H1 (cell line): Measurements from ENCODE around the gene MACIR. TPM values are rescaled to one million over a fixed set of nuclear protein-coding genes. Genes with fewer than 3 reads are reported as not detected.

ENCODE experiments used
- CTCF ChIA-PET: fragments of 300-600 bp; sonication (Branson Sonifier 250); formaldehyde crosslinking; loops from one replicate; lab custom pipeline; 2021; ENCODE audit not compliant: partially characterized antibody; lab: Charles Lee
- POLR2A ChIA-PET: fragments of 300-600 bp; sonication (Branson Sonifier 250); formaldehyde crosslinking; loops from one replicate; lab custom pipeline; 2021; ENCODE audit warnings: inconsistent platforms; ENCODE audit not compliant: partially characterized antibody; lab: Charles Lee
- DNase-seq, 2 experiments: peaks; one replicate each; pipeline versions ENCODE4 v3.0.0 to v3.0.0-alpha.2; 2010 to 2022; ENCODE audit warnings: low spot score in 2 of 2, low read depth in 1 of 2, mixed read lengths in 1 of 2
- FAIRE-seq: peaks from 2 replicates; lab custom pipeline; 2011; peaks lifted over from hg19 to GRCh38; lab: Jason Lieb, UNC
- H2AFZ ChIP-seq: 2 replicates; pipeline ENCODE4 v1.8.1; 2012; ENCODE audit warnings: low read length, inconsistent platforms
- H2AK5ac ChIP-seq: 2 replicates; pipeline ENCODE4 v1.6.1; 2013; ENCODE audit warnings: low read depth, low read length
- H2BK120ac ChIP-seq: replicated peaks from 2 replicates; pipeline ENCODE3; 2013; ENCODE audit warnings: low read depth, low read length, inconsistent platforms
- H2BK12ac ChIP-seq: 2 replicates; pipeline ENCODE4 v1.6.1; 2013; ENCODE audit warnings: low read depth, low read length
- H2BK15ac ChIP-seq: 2 replicates; pipeline ENCODE4 v1.6.1; 2013; ENCODE audit warnings: low read length
- H2BK20ac ChIP-seq: 2 replicates; pipeline ENCODE4 v1.6.1; 2013; ENCODE audit warnings: low read length
- H2BK5ac ChIP-seq: 2 replicates; pipeline ENCODE4 v1.6.1; 2013; ENCODE audit warnings: low read depth, low read length
- H3K14ac ChIP-seq: 2 replicates; pipeline ENCODE4 v1.6.1; 2013; ENCODE audit warnings: inconsistent platforms; ENCODE audit not compliant: insufficient read length
- H3K18ac ChIP-seq: 2 replicates; pipeline ENCODE4 v1.6.1; 2013; ENCODE audit warnings: low read length; ENCODE audit errors: extremely low read depth
- H3K23ac ChIP-seq: 2 replicates; pipeline ENCODE4 v1.6.1; 2013; ENCODE audit warnings: inconsistent platforms; ENCODE audit not compliant: insufficient read length
- H3K23me2 ChIP-seq: 2 replicates; pipeline ENCODE4 v1.6.1; 2013; ENCODE audit warnings: low read depth, low read length
- H3K27ac ChIP-seq: 2 replicates; pipeline ENCODE4 v1.6.1; 2011; ENCODE audit warnings: low read depth, low read length, inconsistent platforms
- H3K27me3 ChIP-seq, 4 experiments: replicated peaks in 1 of 4; 1 replicate in 1 of 4; 2 replicates in 3 of 4; pipeline versions ENCODE4 v1.6.1 to v1.8.1; 2011 to 2013; ENCODE audit warnings: low read length in 3 of 4, mild to moderate bottlenecking in 3 of 4, inconsistent platforms in 2 of 4, mixed read lengths in 2 of 4, moderate library complexity in 1 of 4; ENCODE audit not compliant: control insufficient read depth in 3 of 4, insufficient read depth in 3 of 4; ENCODE audit errors: extremely low read depth in 1 of 4
- H3K36me3 ChIP-seq, 4 experiments: 2 replicates each; pipeline versions ENCODE4 v1.6.1 to v1.8.1; 2011 to 2013; ENCODE audit warnings: mild to moderate bottlenecking in 4 of 4, low read length in 3 of 4, moderate library complexity in 2 of 4, control low read depth in 1 of 4, inconsistent platforms in 1 of 4; ENCODE audit not compliant: insufficient read depth in 4 of 4, control insufficient read depth in 2 of 4
- H3K4ac ChIP-seq: replicated peaks from 2 replicates; pipeline ENCODE3; 2013; ENCODE audit warnings: low read length, low read depth, mixed read lengths, inconsistent platforms; ENCODE audit not compliant: insufficient read length
- H3K4me1 ChIP-seq, 4 experiments: replicated peaks in 1 of 4; 1 replicate in 1 of 4; 2 replicates in 3 of 4; pipeline versions ENCODE4 v1.6.1 to v1.8.1; 2011 to 2013; ENCODE audit warnings: low read length in 3 of 4, inconsistent platforms in 2 of 4, mixed read lengths in 1 of 4; ENCODE audit not compliant: insufficient read depth in 4 of 4, control insufficient read depth in 3 of 4
- H3K4me2 ChIP-seq, 2 experiments: 2 replicates each; pipeline versions ENCODE4 v1.6.1 to v1.8.1; 2011 to 2013; ENCODE audit warnings: low read depth in 2 of 2, low read length in 2 of 2, control low read depth in 1 of 2, inconsistent platforms in 1 of 2, mild to moderate bottlenecking in 1 of 2; ENCODE audit not compliant: insufficient read depth in 1 of 2
- H3K4me3 ChIP-seq, 4 experiments: fragments of 200-600, 300-600 bp in 1 of 4; sonication (generic), shearing (Covaris generic), sonication (Bioruptor Twin) in 1 of 4; 2 replicates each; pipeline versions ENCODE4 v1.5.1 to v1.8.1; 2011 to 2016; ENCODE audit warnings: low read length in 4 of 4, low read depth in 3 of 4, control low read depth in 2 of 4, inconsistent platforms in 2 of 4, mild to moderate bottlenecking in 2 of 4, mixed read lengths in 1 of 4, moderate library complexity in 1 of 4; ENCODE audit not compliant: insufficient read depth in 2 of 4; ENCODE audit errors: extremely low read depth in 1 of 4
- H3K56ac ChIP-seq: replicated peaks from 2 replicates; pipeline ENCODE3; 2013; ENCODE audit warnings: low read depth, mild to moderate bottlenecking, mixed read lengths, low read length, inconsistent platforms; ENCODE audit not compliant: insufficient read length
- H3K79me1 ChIP-seq: 2 replicates; pipeline ENCODE4 v1.6.1; 2013; ENCODE audit warnings: low read depth, low read length, control low read depth
- H3K79me2 ChIP-seq, 2 experiments: 2 replicates each; pipeline versions ENCODE4 v1.6.1 to v1.8.1; 2012 to 2013; ENCODE audit warnings: low read length in 2 of 2, mild to moderate bottlenecking in 2 of 2, inconsistent platforms in 1 of 2; ENCODE audit not compliant: insufficient read depth in 2 of 2, control insufficient read depth in 1 of 2
- H3K9ac ChIP-seq, 4 experiments: replicated peaks in 1 of 4; 1 replicate in 1 of 4; 2 replicates in 3 of 4; pipeline versions ENCODE4 v1.6.1 to v1.8.1; 2011 to 2013; ENCODE audit warnings: low read depth in 3 of 4, low read length in 3 of 4, control low read depth in 2 of 4, mild to moderate bottlenecking in 2 of 4, moderate library complexity in 2 of 4, inconsistent platforms in 1 of 4; ENCODE audit errors: extremely low read depth in 1 of 4
- H3K9me3 ChIP-seq, 2 experiments: 2 replicates each; pipeline versions ENCODE4 v1.6.1 to v1.8.1; 2012 to 2013; ENCODE audit warnings: mild to moderate bottlenecking in 2 of 2, moderate library complexity in 2 of 2, control low read depth in 1 of 2, inconsistent platforms in 1 of 2, low read depth in 1 of 2, low read length in 1 of 2, mixed read lengths in 1 of 2; ENCODE audit not compliant: insufficient read depth in 2 of 2
- H4K20me1 ChIP-seq, 2 experiments: replicated peaks in 1 of 2; 2 replicates each; pipeline versions ENCODE3 to v1.8.1; 2011 to 2013; ENCODE audit warnings: inconsistent platforms in 2 of 2, low read length in 2 of 2, mild to moderate bottlenecking in 1 of 2; ENCODE audit not compliant: insufficient read depth in 2 of 2, control insufficient read depth in 1 of 2
- H4K5ac ChIP-seq: 2 replicates; pipeline ENCODE4 v1.6.1; 2013; ENCODE audit warnings: low read length, low read depth, mixed read lengths, inconsistent platforms; ENCODE audit not compliant: insufficient read length
- H4K8ac ChIP-seq: 2 replicates; pipeline ENCODE4 v1.8.0; 2013; ENCODE audit warnings: mild to moderate bottlenecking, moderate library complexity, low read length, inconsistent platforms; ENCODE audit not compliant: insufficient read depth; ENCODE audit errors: extremely low read depth
- H4K91ac ChIP-seq: replicated peaks from 2 replicates; pipeline ENCODE3; 2013; ENCODE audit warnings: low read length, mixed read lengths, inconsistent platforms; ENCODE audit not compliant: insufficient read length
- BCL11A ChIP-seq, 2 experiments: IDR thresholded peaks; one replicate each; pipeline ENCODE4 v1.6.1; 2011; ENCODE audit warnings: low read depth in 2 of 2, low read length in 2 of 2, mild to moderate bottlenecking in 2 of 2
- HDAC2 ChIP-seq, 2 experiments: fragments of 300-600 bp in 1 of 2; sonication (generic) in 1 of 2; IDR thresholded peaks; 2 replicates each; pipeline ENCODE4 v1.6.1; 2011 to 2012; ENCODE audit warnings: low read depth in 2 of 2, low read length in 2 of 2, mild to moderate bottlenecking in 2 of 2, moderate library complexity in 2 of 2, borderline replicate concordance in 1 of 2, inconsistent platforms in 1 of 2
- HDAC6 ChIP-seq: IDR thresholded peaks from one replicate; pipeline ENCODE4 v1.7.1; 2012; ENCODE audit warnings: low read depth, mild to moderate bottlenecking, inconsistent platforms, low read length, moderate library complexity
- MAFK ChIP-seq: IDR thresholded peaks from 2 replicates; pipeline ENCODE4 v1.6.1; 2012; ENCODE audit warnings: low read depth, mild to moderate bottlenecking, improper control_type of control experiment, low read length
- RXRA ChIP-seq: IDR thresholded peaks from 2 replicates; pipeline ENCODE4 v1.6.1; 2011; ENCODE audit warnings: low read depth, mild to moderate bottlenecking, low read length, moderate library complexity; ENCODE audit not compliant: insufficient read depth
- SAP30 ChIP-seq: fragments of 300-600 bp; sonication (generic); IDR thresholded peaks from 2 replicates; pipeline ENCODE4 v1.7.1; 2012; ENCODE audit warnings: low read length, moderate library complexity, mild to moderate bottlenecking, inconsistent platforms; ENCODE audit not compliant: insufficient read depth, insufficient replicate concordance
- SIRT6 ChIP-seq: IDR thresholded peaks from one replicate; pipeline ENCODE4 v1.7.1; 2012; ENCODE audit warnings: low read length, inconsistent platforms
- SUZ12 ChIP-seq: fragments of 200-600 bp; sonication (generic); IDR thresholded peaks from 2 replicates; pipeline ENCODE4 v1.6.1; 2012; ENCODE audit warnings: mild to moderate bottlenecking, inconsistent platforms, low read length, moderate library complexity, mixed read lengths
- TAF7 ChIP-seq: optimal IDR thresholded peaks from 2 replicates; pipeline ENCODE3; 2011; ENCODE audit warnings: low read depth, mild to moderate bottlenecking, inconsistent platforms, low read length, moderate library complexity, borderline replicate concordance
- TBP ChIP-seq: IDR thresholded peaks from 2 replicates; pipeline ENCODE4 v1.6.1; 2011; ENCODE audit warnings: low read depth, low read length, improper control_type of control experiment
- TCF12 ChIP-seq: IDR thresholded peaks from 2 replicates; pipeline ENCODE4 v1.6.1; 2011; ENCODE audit warnings: low read depth, mild to moderate bottlenecking, low read length
- polyA plus RNA-seq, 7 experiments: library from polyadenylated mRNA; depleted of rRNA in 3 of 7; stranded (reverse) in 5 of 7; unstranded in 2 of 7; fragments of >200 nt in 5 of 7; fragments of 200-250 nt in 2 of 7; gene quantifications; 1 replicate in 5 of 7; 2 replicates in 1 of 7; 4 replicates in 1 of 7; pipeline versions ENCODE4 v1.2.1 to v1.2.3, GENCODE V29; 2011 to 2013; ENCODE audit warnings: missing spikeins in 2 of 7, mixed read lengths in 2 of 7
- total RNA-seq: library from RNA; stranded (reverse); fragmentation: NEBNext Ultra II Directional; extraction: Animal tissue kit (Norgen Biotek cat#: 25700); gene quantifications from 2 replicates; pipeline ENCODE4 v1.2.1, GENCODE V29; 2021
- TF ChIP-seq, protein P1 (sequence below), 3 experiments: IDR thresholded peaks; 1 replicate in 2 of 3; 2 replicates in 1 of 3; pipeline versions ENCODE4 v1.5.1 to v1.6.1; 2011; ENCODE audit warnings: low read length in 3 of 3, mild to moderate bottlenecking in 3 of 3, inconsistent platforms in 2 of 3, low read depth in 1 of 3, moderate library complexity in 1 of 3; ENCODE audit not compliant: insufficient read depth in 1 of 3; ENCODE audit errors: control extremely low read depth in 1 of 3

Gene MACIR
- total and polyA plus RNA-seq, 2 of the 8 experiments (the other 6 are each of a cell fraction or from before 2014, with no cell fraction given) = 8.0 to 19.2 TPM

DNA sequence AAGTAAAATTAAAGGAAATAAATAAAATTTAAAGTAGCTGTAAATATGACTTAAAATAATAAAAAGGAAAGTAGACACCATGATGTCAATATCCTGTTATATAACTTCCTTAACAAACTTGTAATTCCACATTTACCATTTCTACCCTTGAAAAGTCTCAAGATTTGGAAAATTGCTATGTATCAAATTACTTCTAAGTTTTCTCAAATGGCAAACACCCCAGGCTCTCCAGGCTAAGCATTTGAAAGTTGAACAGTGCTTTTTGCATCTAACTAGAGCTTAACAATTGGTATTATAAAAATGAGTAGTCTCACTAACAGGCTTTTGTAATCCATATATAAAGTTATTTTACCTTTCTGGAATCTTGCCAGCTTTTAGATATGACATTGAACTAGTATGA lies 41.5 kb upstream of the MACIR start:
- no peak overlapping the region for H2BK5ac ChIP-seq
- TF ChIP-seq HDAC2 (IDR thresholded peaks at IDR 0.05; ENCODE audit: borderline replicate concordance in 1 of 2, low read depth in 2 of 2, low read length in 2 of 2) = no peak
- no peak for TF ChIP-seq TBP
- TF ChIP-seq TCF12 = no peak
- no peak for TF ChIP-seq SIRT6
- TF ChIP-seq TAF7 = no peak
- TF ChIP-seq SUZ12 = no peak
- no peak for TF ChIP-seq HDAC6
- TF ChIP-seq, protein P1, sequence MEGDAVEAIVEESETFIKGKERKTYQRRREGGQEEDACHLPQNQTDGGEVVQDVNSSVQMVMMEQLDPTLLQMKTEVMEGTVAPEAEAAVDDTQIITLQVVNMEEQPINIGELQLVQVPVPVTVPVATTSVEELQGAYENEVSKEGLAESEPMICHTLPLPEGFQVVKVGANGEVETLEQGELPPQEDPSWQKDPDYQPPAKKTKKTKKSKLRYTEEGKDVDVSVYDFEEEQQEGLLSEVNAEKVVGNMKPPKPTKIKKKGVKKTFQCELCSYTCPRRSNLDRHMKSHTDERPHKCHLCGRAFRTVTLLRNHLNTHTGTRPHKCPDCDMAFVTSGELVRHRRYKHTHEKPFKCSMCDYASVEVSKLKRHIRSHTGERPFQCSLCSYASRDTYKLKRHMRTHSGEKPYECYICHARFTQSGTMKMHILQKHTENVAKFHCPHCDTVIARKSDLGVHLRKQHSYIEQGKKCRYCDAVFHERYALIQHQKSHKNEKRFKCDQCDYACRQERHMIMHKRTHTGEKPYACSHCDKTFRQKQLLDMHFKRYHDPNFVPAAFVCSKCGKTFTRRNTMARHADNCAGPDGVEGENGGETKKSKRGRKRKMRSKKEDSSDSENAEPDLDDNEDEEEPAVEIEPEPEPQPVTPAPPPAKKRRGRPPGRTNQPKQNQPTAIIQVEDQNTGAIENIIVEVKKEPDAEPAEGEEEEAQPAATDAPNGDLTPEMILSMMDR (IDR thresholded peaks at IDR 0.05; ENCODE audit: control extremely low read depth in 1 of 3, insufficient read depth in 1 of 3, low read depth in 1 of 3, low read length in 3 of 3) = no peak
- no peak for TF ChIP-seq RXRA
- no peak for TF ChIP-seq BCL11A (IDR thresholded peaks at IDR 0.05; ENCODE audit: low read depth in 2 of 2, low read length in 2 of 2)
- no peak for TF ChIP-seq MAFK
- no peak for TF ChIP-seq SAP30
- TF ChIP-seq, all 59 proteins: peak for 0
- H2AFZ ChIP-seq = no peak overlapping the region
- no peaks in the 10 kb centered on the region; a peak in 1 of 7 replicates for H3K4me1 ChIP-seq
- H3K36me3 ChIP-seq = no peaks in the 10 kb centered on the region
- H3K9me3 ChIP-seq = no peaks in the 10 kb centered on the region
- no peak overlapping the region for H3K4me3 ChIP-seq
- H4K20me1 ChIP-seq = no peaks in the 10 kb centered on the region
- H2BK20ac ChIP-seq = no peak overlapping the region
- H3K79me2 ChIP-seq = no peaks in the 10 kb centered on the region
- no peak overlapping the region for H4K5ac ChIP-seq
- no peak overlapping the region for H3K14ac ChIP-seq
- H2BK12ac ChIP-seq = no peak overlapping the region
- DNase-seq = no peak
- H3K79me1 ChIP-seq = no peaks in the 10 kb centered on the region
- CTCF ChIA-PET = interaction anchor here (0.6 to 8.4 kb wide), 5 partner anchors 8 to 681 kb away, joined by 3 to 71 read pairs (median 3); no protein-coding TSS in a partner anchor
- no peak overlapping the region for H3K4ac ChIP-seq
- H3K56ac ChIP-seq = no peak overlapping the region
- no peak overlapping the region for H3K27ac ChIP-seq
- H2BK15ac ChIP-seq = no peak overlapping the region
- no peak overlapping the region for H3K23ac ChIP-seq
- H2AK5ac ChIP-seq = no peak overlapping the region
- H4K91ac ChIP-seq = no peak overlapping the region
- POLR2A ChIA-PET = no interaction called here
- H3K9ac ChIP-seq = no peak overlapping the region
- H3K23me2 ChIP-seq = no peaks in the 10 kb centered on the region
- no peak overlapping the region for H2BK120ac ChIP-seq
- no peak for FAIRE-seq
- no peaks in the 10 kb centered on the region for H3K27me3 ChIP-seq
- H4K8ac ChIP-seq = no peak overlapping the region
- no peak overlapping the region for H3K18ac ChIP-seq
- no peak overlapping the region for H3K4me2 ChIP-seq
